HepG2 (cell line): ENCODE data around the gene TAC3. TPM values are rescaled to one million over a fixed set of nuclear protein-coding genes. Genes with fewer than 3 reads are reported as not detected.

Experiments used
- ATAC-seq: fragments of 200-7000 bp; cut with Tn5 transposase; 3 replicates; pipeline ENCODE4 v1.9.1; 2020; ENCODE audit warnings: mild to moderate bottlenecking, moderate library complexity
- BruUV-seq: library from RNA; stranded (reverse); fragments of 400-500 nt; replicated peaks from 2 replicates; lab custom pipeline; 2021; lab: Mats Ljungman, UMichigan
- CTCF ChIA-PET: fragments of 300-600 bp; formaldehyde crosslinking; extraction: SDS; loops from one replicate; lab custom pipeline; 2021; ENCODE audit warnings: low total read pairs, inconsistent platforms, low intra/inter-chr PET ratio; lab: Yijun Ruan, JAX
- POLR2A ChIA-PET: fragments of 350-600 bp; sonication (Branson Sonifier 250); formaldehyde crosslinking; loops from one replicate; lab custom pipeline; 2020; ENCODE audit warnings: antibody characterized with exemption, inconsistent platforms; lab: Yijun Ruan, JAX
- DNase-seq: peaks from one replicate; pipeline ENCODE4 v3.0.0-alpha.2; 2015; ENCODE audit warnings: low spot score
- FAIRE-seq: peaks from 3 replicates; lab custom pipeline; 2011; peaks lifted over from hg19 to GRCh38; lab: Jason Lieb, UNC
- H2AFZ ChIP-seq: one replicate; pipeline ENCODE4 v1.6.1; 2011; ENCODE audit warnings: low read length, inconsistent platforms
- H3K27ac ChIP-seq: fragments of 300-600 bp; 3 replicates; pipeline ENCODE4 v1.8.0; 2011; ENCODE audit warnings: mixed run types, mild to moderate bottlenecking, mixed read lengths, low read length, inconsistent platforms; ENCODE audit not compliant: insufficient read depth; ENCODE audit errors: extremely low read length
- H3K27me3 ChIP-seq, 2 experiments: fragments of 200-600 bp in 1 of 2; 2 replicates in 1 of 2; 3 replicates in 1 of 2; pipeline versions ENCODE4 v1.6.0 to v1.8.0; 2011; ENCODE audit warnings: low read length in 2 of 2, mild to moderate bottlenecking in 2 of 2, moderate library complexity in 2 of 2, inconsistent platforms in 1 of 2; ENCODE audit not compliant: insufficient read depth in 2 of 2, control insufficient read depth in 1 of 2
- H3K36me3 ChIP-seq, 2 experiments: fragments of 200-600 bp in 1 of 2; replicated peaks in 1 of 2; 2 replicates in 1 of 2; 3 replicates in 1 of 2; pipeline versions ENCODE4 v1.5.1 to v1.8.0; 2011; ENCODE audit warnings: low read length in 2 of 2, inconsistent platforms in 1 of 2; ENCODE audit not compliant: insufficient read depth in 2 of 2, control insufficient read depth in 1 of 2
- H3K4me1 ChIP-seq: 2 replicates; pipeline ENCODE4 v1.5.1; 2012; ENCODE audit warnings: low read length, inconsistent platforms; ENCODE audit not compliant: insufficient read depth
- H3K4me2 ChIP-seq: 2 replicates; pipeline ENCODE4 v1.6.0; 2011; ENCODE audit warnings: low read depth, low read length, inconsistent platforms
- H3K4me3 ChIP-seq, 3 experiments: fragments of 200-600 bp in 1 of 3; sonication (generic), shearing (Covaris generic) in 1 of 3; replicated peaks in 1 of 3; 2 replicates each; pipeline ENCODE4 v1.5.1; 2011 to 2016; ENCODE audit warnings: low read length in 3 of 3, inconsistent platforms in 2 of 3, low read depth in 2 of 3, mild to moderate bottlenecking in 2 of 3, control low read depth in 1 of 3, mixed read lengths in 1 of 3; ENCODE audit not compliant: insufficient read depth in 1 of 3
- H3K79me2 ChIP-seq: one replicate; pipeline ENCODE4 v1.6.1; 2011; ENCODE audit warnings: low read length, inconsistent platforms; ENCODE audit not compliant: insufficient read depth
- H3K9ac ChIP-seq: 2 replicates; pipeline ENCODE4 v1.6.0; 2011; ENCODE audit warnings: mild to moderate bottlenecking, low read depth, low read length, inconsistent platforms; ENCODE audit not compliant: insufficient read depth
- H3K9me3 ChIP-seq: 2 replicates; pipeline ENCODE4 v1.5.1; 2012; ENCODE audit warnings: mild to moderate bottlenecking, low read length
- H4K20me1 ChIP-seq: 2 replicates; pipeline ENCODE4 v1.6.0; 2011; ENCODE audit warnings: inconsistent platforms, mild to moderate bottlenecking, low read length, moderate library complexity; ENCODE audit not compliant: insufficient read depth
- HNF4A ChIP-seq: sonication (generic); formaldehyde crosslinking; IDR thresholded peaks from 2 replicates; pipeline ENCODE4 v1.4.0; 2020; ENCODE audit warnings: missing genetic modification reagents
- HNRNPK ChIP-seq: fragments of 200-400 bp; formaldehyde crosslinking; IDR thresholded peaks from 2 replicates; pipeline ENCODE4 v1.6.1; 2018; ENCODE audit warnings: low read length, low read depth, moderate library complexity, mild to moderate bottlenecking; ENCODE audit not compliant: poor library complexity, severe bottlenecking
- HNRNPUL1 ChIP-seq: fragments of 200-400 bp; formaldehyde crosslinking; IDR thresholded peaks from 2 replicates; pipeline ENCODE4 v1.6.1; 2017; ENCODE audit warnings: low read depth, mild to moderate bottlenecking, low read length, moderate library complexity
- MEF2D ChIP-seq: sonication (generic); formaldehyde crosslinking; IDR thresholded peaks from 2 replicates; pipeline ENCODE4 v1.5.1; 2020; ENCODE audit warnings: mild to moderate bottlenecking, missing genetic modification reagents
- MEIS2 ChIP-seq: sonication (generic); formaldehyde crosslinking; IDR thresholded peaks from 2 replicates; pipeline ENCODE4 v1.9.0; 2021; ENCODE audit warnings: mild to moderate bottlenecking, missing genetic modification reagents
- MTF2 ChIP-seq: sonication (generic); formaldehyde crosslinking; IDR thresholded peaks from 2 replicates; pipeline ENCODE4 v1.5.0; 2020; ENCODE audit warnings: missing genetic modification reagents, borderline replicate concordance
- NFE2L1 ChIP-seq: sonication (generic); formaldehyde crosslinking; IDR thresholded peaks from 2 replicates; pipeline ENCODE4 v1.4.0; 2020; ENCODE audit warnings: missing genetic modification reagents, mild to moderate bottlenecking, borderline replicate concordance
- NFYB ChIP-seq: sonication (generic); formaldehyde crosslinking; IDR thresholded peaks from 2 replicates; pipeline ENCODE4 v1.4.0; 2020; ENCODE audit warnings: missing genetic modification reagents
- SAFB2 ChIP-seq: sonication (generic); formaldehyde crosslinking; IDR thresholded peaks from 2 replicates; pipeline ENCODE4 v1.5.1; 2020; ENCODE audit warnings: missing genetic modification reagents, low read depth, mild to moderate bottlenecking, borderline replicate concordance
- SCMH1 ChIP-seq: sonication (generic); formaldehyde crosslinking; IDR thresholded peaks from 2 replicates; pipeline ENCODE4 v1.9.0; 2021; ENCODE audit warnings: missing genetic modification reagents, mild to moderate bottlenecking, borderline replicate concordance
- ZNF317 ChIP-seq: sonication (generic); formaldehyde crosslinking; IDR thresholded peaks from 2 replicates; pipeline ENCODE4 v1.5.0; 2020; ENCODE audit warnings: mild to moderate bottlenecking, missing genetic modification reagents
- ZNF547 ChIP-seq: sonication (generic); formaldehyde crosslinking; IDR thresholded peaks from 2 replicates; pipeline ENCODE4 v1.5.1; 2020; ENCODE audit warnings: mild to moderate bottlenecking, missing genetic modification reagents
- ZNF652 ChIP-seq: IDR thresholded peaks from 2 replicates; pipeline ENCODE4 v1.6.1; 2016; ENCODE audit warnings: low read depth, borderline replicate concordance
- ZSCAN22 ChIP-seq: sonication (generic); formaldehyde crosslinking; IDR thresholded peaks from 2 replicates; pipeline ENCODE4 v1.4.0; 2020; ENCODE audit warnings: mild to moderate bottlenecking, missing genetic modification reagents
- WGBS: methylation state at CpG from one replicate; pipeline ENCODE4 v1.1.6; 2017; ENCODE audit warnings: low lambda C conversion rate; 5-methylcytosine and 5-hydroxymethylcytosine counted together
- in situ Hi-C: cut with HindIII; loops from 2 replicates; pipeline ENCODE4 v1.10.0; 2017; ENCODE audit warnings: low pct_unique_long_range_greater_than_20kb; ENCODE audit not compliant: extremely low pct_ligation_motif_present
- intact Hi-C: fragments of 100-400 bp; cut with micrococcal nuclease; formaldehyde crosslinking; loops from one replicate; pipeline ENCODE4 v1.10.0; 2022; ENCODE audit not compliant: unreplicated experiment
- polyA plus RNA-seq, 8 experiments: library from polyadenylated mRNA; depleted of rRNA in 3 of 8; stranded (reverse) in 7 of 8; unstranded in 1 of 8; fragments of >200 nt; fragmentation: Illumina TruSeq in 4 of 8; extraction: Trizol in 4 of 8; gene quantifications; 2 replicates each; pipeline versions ENCODE4 v1.2.1 to v1.2.3, GENCODE V29; 2011 to 2016; ENCODE audit warnings: low read depth in 4 of 8, missing spikeins in 1 of 8, mixed read lengths in 1 of 8; ENCODE audit not compliant: insufficient read depth in 1 of 8
- total RNA-seq, 5 experiments: library from RNA; depleted of rRNA; stranded (reverse); fragments of >200 nt; fragmentation: Illumina TruSeq; extraction: Trizol; gene quantifications; 2 replicates each; pipeline ENCODE4 v1.2.3, GENCODE V29; 2016; ENCODE audit warnings: low read depth in 1 of 5
- TF ChIP-seq, protein P1 (sequence below): IDR thresholded peaks from 2 replicates; pipeline ENCODE4 v1.6.1; 2016; ENCODE audit warnings: missing compliant biosample characterization, missing genetic modification reagents, borderline replicate concordance

The TAC3 gene
- total and polyA plus RNA-seq, 2 of the 13 experiments (the other 11 are each of a cell fraction or from before 2014, with no cell fraction given) = 0.13 to 0.15 TPM

DNA sequence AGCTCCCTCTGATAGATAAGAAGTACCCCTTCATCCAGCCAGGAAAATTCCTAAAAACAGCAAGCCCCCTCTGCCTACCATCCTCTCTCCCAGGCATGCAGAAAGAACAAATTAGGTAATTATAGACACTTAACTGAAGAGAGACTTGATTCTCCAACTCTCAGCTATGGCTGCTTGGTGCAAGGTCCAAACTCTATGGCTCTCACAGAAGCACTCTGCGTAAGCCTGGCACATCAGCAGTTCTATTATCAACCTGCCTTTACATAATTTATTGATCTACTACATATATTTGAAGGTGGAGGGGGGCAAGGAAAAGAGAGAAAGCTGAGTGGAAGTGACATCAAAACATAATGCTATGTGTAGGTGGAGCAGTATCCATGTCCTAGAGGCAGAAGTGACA lies 34.7 kb upstream of the TAC3 start:
- no peaks in the 10 kb centered on the region for H4K20me1 ChIP-seq
- no peak overlapping the region for H2AFZ ChIP-seq
- H3K27ac ChIP-seq = no peak overlapping the region
- peaks cover 38% of the 10 kb centered on the region for H3K4me1 ChIP-seq
- BruUV-seq = no TSS peak
- DNase-seq = no peak
- no peak overlapping the region for H3K4me2 ChIP-seq
- no peak for TF ChIP-seq MEIS2
- no peak for TF ChIP-seq ZSCAN22 (CRISPR knock-in tag)
- no peak for TF ChIP-seq ZNF317 (CRISPR knock-in tag)
- no peak for TF ChIP-seq ZNF652 (CRISPR knock-in tag)
- TF ChIP-seq HNRNPK = no peak
- TF ChIP-seq MEF2D (CRISPR knock-in tag) = no peak
- ATAC-seq = no peak
- intact Hi-C loops (no loop called here), in situ Hi-C loops (loop anchor here (5.0 kb wide), 1 partner anchor 44 kb away; the partner anchor contains the start of gene ZBTB39)
- no peaks in the 10 kb centered on the region for H3K79me2 ChIP-seq
- 94% methylated on average over 1 of the region's 1 CpG for WGBS
- no peak overlapping the region for H3K4me3 ChIP-seq
- H3K9ac ChIP-seq = no peak overlapping the region
- no peaks in the 10 kb centered on the region for H3K27me3 ChIP-seq
- POLR2A ChIA-PET = no interaction called here
- CTCF ChIA-PET = no interaction called here
- no peak for FAIRE-seq
- H3K9me3 ChIP-seq = no peaks in the 10 kb centered on the region
- H3K36me3 ChIP-seq = no peaks in the 10 kb centered on the region

DNA sequence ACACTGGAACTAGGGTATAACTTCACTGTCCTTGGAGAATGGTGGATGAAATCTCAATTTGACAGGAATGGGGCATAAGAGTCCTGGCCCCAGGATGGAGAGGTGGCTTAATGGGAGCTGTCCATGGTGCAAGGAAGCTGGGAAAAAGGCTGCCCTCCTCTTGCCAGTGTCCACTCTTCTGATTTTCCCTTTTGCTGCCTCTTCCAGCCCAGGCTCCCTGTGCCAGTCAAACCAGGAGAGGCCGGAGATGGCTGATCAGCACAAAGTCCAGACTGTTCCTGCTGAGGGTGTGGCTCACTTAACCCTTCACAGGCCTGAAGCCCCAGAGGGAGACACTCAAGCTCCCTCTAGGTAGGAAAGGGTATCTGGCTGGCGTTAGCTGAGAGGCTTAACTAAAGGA lies 33.6 kb upstream of the TAC3 start, which contains the start of gene MYO1A:
MYO1A (minus strand) TSS at position 240 of the 400 bp plus-strand sequence. CDS start 1,806 bp downstream, outside the sequence.
- Histone ChIP-seq H3K9me3 (no peaks in the 10 kb centered on the region), H3K4me3 (peak within 1 kb of the TSS; percentile 43 to 54 (median 49); a peak in 5 of 6 replicates), H3K36me3 (no peaks in the 10 kb centered on the region), H2AFZ (no peak within 1 kb of the TSS), H3K4me2 (peak within 1 kb of the TSS; percentile 83), H3K27me3 (no peaks in the 10 kb centered on the region), H3K4me1 (peaks cover 38% of the 10 kb centered on the region), H4K20me1 (no peaks in the 10 kb centered on the region), H3K27ac (no peak within 1 kb of the TSS), H3K79me2 (no peaks in the 10 kb centered on the region), H3K9ac (no peak within 1 kb of the TSS)
- FAIRE-seq (peak; percentile 61), ATAC-seq (peak; percentile 76), DNase-seq (peak; percentile 47)
- ChIA-PET POLR2A (interaction anchor here (0.8 to 2.6 kb wide), 8 partner anchors 29 to 242 kb away, joined by 3 to 11 read pairs (median 4); partner anchors contain the start of genes LRP1, NEMP1, STAT6 and TAC3), CTCF (no interaction called here)
- intact Hi-C loops = no loop called here
- in situ Hi-C loops = loop anchor here (5.0 kb wide), 1 partner anchor 43 kb away; the partner anchor contains the start of gene ZBTB39
- no TSS peak for BruUV-seq
- WGBS = 8% methylated on average over 2 of the region's 2 CpGs
- TF ChIP-seq ZNF547 (CRISPR knock-in tag) = no peak
- no peak for TF ChIP-seq SCMH1 (CRISPR knock-in tag)
- TF ChIP-seq NFE2L1 = no peak
- TF ChIP-seq NFYB (CRISPR knock-in tag) = no peak
- no peak for TF ChIP-seq HNRNPUL1
- no peak for TF ChIP-seq MTF2 (CRISPR knock-in tag)
- TF ChIP-seq, protein P1, sequence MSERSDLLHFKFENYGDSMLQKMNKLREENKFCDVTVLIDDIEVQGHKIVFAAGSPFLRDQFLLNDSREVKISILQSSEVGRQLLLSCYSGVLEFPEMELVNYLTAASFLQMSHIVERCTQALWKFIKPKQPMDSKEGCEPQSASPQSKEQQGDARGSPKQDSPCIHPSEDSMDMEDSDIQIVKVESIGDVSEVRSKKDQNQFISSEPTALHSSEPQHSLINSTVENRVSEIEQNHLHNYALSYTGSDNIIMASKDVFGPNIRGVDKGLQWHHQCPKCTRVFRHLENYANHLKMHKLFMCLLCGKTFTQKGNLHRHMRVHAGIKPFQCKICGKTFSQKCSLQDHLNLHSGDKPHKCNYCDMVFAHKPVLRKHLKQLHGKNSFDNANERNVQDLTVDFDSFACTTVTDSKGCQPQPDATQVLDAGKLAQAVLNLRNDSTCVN (CRISPR knock-in tag) = no peak
- TF ChIP-seq HNF4A (CRISPR knock-in tag) = peak; percentile 87
- TF ChIP-seq SAFB2 = no peak
